Measurements from ENCODE around the gene CMSS1. TPM values are rescaled to one million over a fixed set of nuclear protein-coding genes. Genes with fewer than 3 reads are reported as not detected.

CMSS1 gene
- total and polyA plus RNA-seq, 2 donors (not counting 1 experiment from before 2014, with no cell fraction given), result 7.3 to 22.8 TPM

DNA sequence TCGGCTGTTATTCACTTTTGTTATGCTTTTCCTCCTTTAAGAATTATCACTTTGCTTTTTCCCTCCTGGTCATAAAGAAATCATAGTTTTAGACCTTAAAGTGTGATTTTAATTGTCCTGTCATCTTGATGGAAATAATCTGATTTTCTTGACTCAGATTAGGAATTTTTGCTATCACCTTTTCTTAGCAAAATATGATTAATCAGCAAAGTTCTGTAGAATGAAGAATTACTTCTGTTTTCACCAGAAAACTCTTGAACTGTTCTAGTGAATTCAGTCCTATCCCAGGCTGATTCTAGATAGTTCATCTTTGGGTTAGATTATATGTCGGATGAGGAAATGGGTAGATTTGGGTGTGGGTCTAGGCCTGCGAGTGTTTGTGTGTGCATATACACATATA lies 12.2 kb downstream of the CMSS1 start:
- Mint-ChIP-seq H3K4me3 (no peak overlapping the region), H3K9me3 (ENCODE audit: insufficient read depth) (no peaks in the 10 kb centered on the region), H3K27me3 (no peaks in the 10 kb centered on the region), H3K27ac (no peak overlapping the region), H3K4me1 (no peaks in the 10 kb centered on the region)
- Histone ChIP-seq H3K4me1 (ENCODE audit: control insufficient read depth in 2 of 2, insufficient read depth in 2 of 2, low read length in 2 of 2) (no peaks in the 10 kb centered on the region), H3K79me2 (ENCODE audit: control insufficient read depth, insufficient read depth, low read length) (peaks cover 13% of the 10 kb centered on the region), H2AFZ (ENCODE audit: insufficient read depth, low read depth, low read length, poor library complexity, severe bottlenecking) (no peak overlapping the region), H3K4me3 (ENCODE audit: control extremely low read depth in 1 of 5, extremely low read depth in 1 of 5, insufficient read depth in 1 of 5, low read depth in 2 of 5, low read length in 4 of 5) (no peak overlapping the region), H4K20me1 (ENCODE audit: control insufficient read depth, insufficient read depth, low read length, poor library complexity, severe bottlenecking) (no peaks in the 10 kb centered on the region), H3K27me3 (replicated peaks in 1 of 4; ENCODE audit: control extremely low read depth in 1 of 4, control insufficient read depth in 3 of 4, insufficient read depth in 4 of 4, low read length in 3 of 4) (no peaks in the 10 kb centered on the region), H3K27ac (ENCODE audit: low read length in 2 of 2) (no peak overlapping the region), H3K4me2 (replicated peaks; ENCODE audit: low read depth, low read length, poor library complexity, severe bottlenecking) (no peak overlapping the region), H3K36me3 (replicated peaks in 1 of 2; ENCODE audit: control extremely low read depth in 1 of 2, control insufficient read depth in 1 of 2, extremely low read depth in 1 of 2, insufficient read depth in 2 of 2, low read length in 1 of 2) (no peaks in the 10 kb centered on the region), H3K9ac (ENCODE audit: low read length) (no peak overlapping the region), H3K9me3 (ENCODE audit: control extremely low read depth in 1 of 3, control insufficient read depth in 2 of 3, insufficient read depth in 1 of 3, low read length in 2 of 3) (no peaks in the 10 kb centered on the region)
- intact Hi-C loops (cut with micrococcal nuclease), result loop anchor here (2.0 to 5.0 kb wide), 4 partner anchors 13 to 572 kb away; partner anchors contain the start of genes CMSS1, LNP1 and TOMM70
- ATAC-seq (ENCODE audit: low read depth), result no peak
- no peak for TF ChIP-seq EZH2 (IDR thresholded peaks at IDR 0.05; ENCODE audit: borderline replicate concordance, insufficient read depth, low read depth, low read length, poor library complexity, severe bottlenecking)
- TF ChIP-seq, protein P1, sequence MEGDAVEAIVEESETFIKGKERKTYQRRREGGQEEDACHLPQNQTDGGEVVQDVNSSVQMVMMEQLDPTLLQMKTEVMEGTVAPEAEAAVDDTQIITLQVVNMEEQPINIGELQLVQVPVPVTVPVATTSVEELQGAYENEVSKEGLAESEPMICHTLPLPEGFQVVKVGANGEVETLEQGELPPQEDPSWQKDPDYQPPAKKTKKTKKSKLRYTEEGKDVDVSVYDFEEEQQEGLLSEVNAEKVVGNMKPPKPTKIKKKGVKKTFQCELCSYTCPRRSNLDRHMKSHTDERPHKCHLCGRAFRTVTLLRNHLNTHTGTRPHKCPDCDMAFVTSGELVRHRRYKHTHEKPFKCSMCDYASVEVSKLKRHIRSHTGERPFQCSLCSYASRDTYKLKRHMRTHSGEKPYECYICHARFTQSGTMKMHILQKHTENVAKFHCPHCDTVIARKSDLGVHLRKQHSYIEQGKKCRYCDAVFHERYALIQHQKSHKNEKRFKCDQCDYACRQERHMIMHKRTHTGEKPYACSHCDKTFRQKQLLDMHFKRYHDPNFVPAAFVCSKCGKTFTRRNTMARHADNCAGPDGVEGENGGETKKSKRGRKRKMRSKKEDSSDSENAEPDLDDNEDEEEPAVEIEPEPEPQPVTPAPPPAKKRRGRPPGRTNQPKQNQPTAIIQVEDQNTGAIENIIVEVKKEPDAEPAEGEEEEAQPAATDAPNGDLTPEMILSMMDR (IDR thresholded peaks at IDR 0.05), result no peak
- no CpG with 5 or more reads among the region's 3 CpGs for WGBS (ENCODE audit: insufficient coverage)
- POLR2A ChIA-PET, result no interaction called here
- CTCF ChIA-PET, result interaction anchor here (1.0 to 9.4 kb wide), 4 partner anchors 13 to 760 kb away, joined by 3 to 158 read pairs (median 40); partner anchors contain the start of gene TBC1D23
- no peak for DNase-seq

DNA sequence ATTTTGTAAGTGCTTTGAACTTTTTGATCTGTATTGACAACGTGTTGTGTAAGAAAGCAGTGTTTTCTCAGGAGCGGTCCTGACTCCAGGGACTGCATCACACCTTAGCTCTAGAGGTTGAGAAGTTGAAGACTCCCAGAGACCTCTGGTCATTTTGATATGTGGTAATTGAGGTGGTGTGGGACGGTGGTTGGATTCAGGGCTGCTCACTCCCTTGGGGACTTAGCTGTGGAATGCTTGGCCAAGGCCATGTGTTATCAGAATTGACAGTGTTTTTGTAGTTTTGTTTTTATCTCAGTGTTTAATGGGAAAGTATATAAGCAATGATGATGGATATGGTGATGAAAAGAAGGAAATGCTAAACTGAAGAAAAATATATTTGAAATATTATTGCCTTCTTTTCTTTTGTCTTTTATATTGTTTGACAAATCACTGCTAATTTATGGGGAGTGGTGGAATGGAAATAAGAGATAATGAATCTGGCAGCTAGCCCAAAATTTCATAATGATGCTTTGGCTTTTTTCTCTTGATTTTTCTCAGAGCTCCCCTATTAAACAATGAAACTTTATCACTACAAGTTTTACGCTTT lies 16.0 kb downstream of the CMSS1 start:
- H3K9me3 Mint-ChIP-seq (ENCODE audit: insufficient read depth), result no peaks in the 10 kb centered on the region

More for the DNA sequence above, 16.0 kb downstream of the CMSS1 start:
- Mint-ChIP-seq H3K27me3 (no peaks in the 10 kb centered on the region), H3K4me1 (no peaks in the 10 kb centered on the region), H3K4me3 (no peak overlapping the region), H3K27ac (no peak overlapping the region)
- Histone ChIP-seq H4K20me1 (ENCODE audit: control insufficient read depth, insufficient read depth, low read length, poor library complexity, severe bottlenecking) (no peaks in the 10 kb centered on the region), H2AFZ (ENCODE audit: insufficient read depth, low read depth, low read length, poor library complexity, severe bottlenecking) (no peak overlapping the region), H3K4me2 (replicated peaks; ENCODE audit: low read depth, low read length, poor library complexity, severe bottlenecking) (no peak overlapping the region), H3K27ac (ENCODE audit: low read length in 2 of 2) (no peak overlapping the region), H3K36me3 (replicated peaks in 1 of 2; ENCODE audit: control extremely low read depth in 1 of 2, control insufficient read depth in 1 of 2, extremely low read depth in 1 of 2, insufficient read depth in 2 of 2, low read length in 1 of 2) (no peaks in the 10 kb centered on the region), H3K9ac (ENCODE audit: low read length) (no peak overlapping the region), H3K27me3 (replicated peaks in 1 of 4; ENCODE audit: control extremely low read depth in 1 of 4, control insufficient read depth in 3 of 4, insufficient read depth in 4 of 4, low read length in 3 of 4) (no peaks in the 10 kb centered on the region), H3K4me3 (ENCODE audit: control extremely low read depth in 1 of 5, extremely low read depth in 1 of 5, insufficient read depth in 1 of 5, low read depth in 2 of 5, low read length in 4 of 5) (no peak overlapping the region), H3K79me2 (ENCODE audit: control insufficient read depth, insufficient read depth, low read length) (peaks cover 25% of the 10 kb centered on the region), H3K4me1 (ENCODE audit: control insufficient read depth in 2 of 2, insufficient read depth in 2 of 2, low read length in 2 of 2) (no peaks in the 10 kb centered on the region), H3K9me3 (ENCODE audit: control extremely low read depth in 1 of 3, control insufficient read depth in 2 of 3, insufficient read depth in 1 of 3, low read length in 2 of 3) (no peaks in the 10 kb centered on the region)
- DNase-seq, result no peak
- TF ChIP-seq EZH2 (IDR thresholded peaks at IDR 0.05; ENCODE audit: borderline replicate concordance, insufficient read depth, low read depth, low read length, poor library complexity, severe bottlenecking), result no peak
- TF ChIP-seq, protein P1 (IDR thresholded peaks at IDR 0.05), result no peak
- ChIA-PET POLR2A (no interaction called here), CTCF (interaction anchor here (0.9 to 9.4 kb wide), 9 partner anchors 10 to 756 kb away, joined by 3 to 158 read pairs (median 10); partner anchors contain the start of genes LNP1, TBC1D23 and TOMM70)
- WGBS (ENCODE audit: insufficient coverage), result 97% methylated on average over 3 of the region's 4 CpGs
- ATAC-seq (ENCODE audit: low read depth), result no peak
- intact Hi-C loops (cut with micrococcal nuclease), result loop anchor here (5.0 kb wide), 3 partner anchors 234 to 569 kb away; partner anchors contain the start of genes LNP1 and TOMM70

Measured in B cell (primary cell).